Neural progenitor cell (in vitro differentiated cells): Measurements from ENCODE around the gene TTLL3. TPM values are rescaled to one million over a fixed set of nuclear protein-coding genes. Genes with fewer than 3 reads are reported as not detected.
"Not testable (repeated sequence)": the region's sequence is repeated elsewhere in the genome, so short reads cannot be mapped to it uniquely, and the experiment has no call there.

Experiments
- DNase-seq: peaks from one replicate; pipeline ENCODE4 v3.0.0-alpha.2; 2016; ENCODE audit warnings: low spot score
- H2AFZ ChIP-seq: fragments of 200-600 bp; sonication (generic); replicated peaks from 2 replicates; pipeline ENCODE4 v1.6.1; 2016; ENCODE audit warnings: antibody characterized with exemption
- H3F3A ChIP-seq: fragments of 200-600 bp; sonication (generic); 2 replicates; pipeline ENCODE4 v1.6.1; 2016; ENCODE audit warnings: antibody characterized with exemption, low read depth
- H3K27ac ChIP-seq: fragments of 200-600 bp; sonication (generic); 2 replicates; pipeline ENCODE4 v1.5.1; 2016; ENCODE audit warnings: mild to moderate bottlenecking
- H3K27me3 ChIP-seq: fragments of 200-600 bp; sonication (generic); 2 replicates; pipeline ENCODE4 v1.6.1; 2016; ENCODE audit warnings: mild to moderate bottlenecking, moderate library complexity
- H3K36me3 ChIP-seq: fragments of 200-600 bp; sonication (generic); 2 replicates; pipeline ENCODE4 v1.5.1; 2016
- H3K4me1 ChIP-seq: fragments of 200-600 bp; sonication (generic); 2 replicates; pipeline ENCODE4 v1.6.1; 2016; ENCODE audit warnings: mixed run types
- H3K4me2 ChIP-seq: fragments of 200-600 bp; sonication (generic); 2 replicates; pipeline ENCODE4 v1.6.1; 2016
- H3K4me3 ChIP-seq: fragments of 200-600 bp; sonication (generic); 2 replicates; pipeline ENCODE4 v1.5.1; 2016
- H3K79me2 ChIP-seq: fragments of 200-600 bp; sonication (generic); 2 replicates; pipeline ENCODE4 v1.6.1; 2016; ENCODE audit warnings: low read depth
- H3K9ac ChIP-seq: fragments of 200-600 bp; sonication (generic); 2 replicates; pipeline ENCODE4 v1.6.1; 2016
- H3K9me3 ChIP-seq: fragments of 200-600 bp; sonication (generic); 2 replicates; pipeline ENCODE4 v1.5.1; 2016; ENCODE audit warnings: low read depth
- H4K20me1 ChIP-seq: fragments of 200-600 bp; sonication (generic); 2 replicates; pipeline ENCODE4 v1.6.1; 2016; ENCODE audit warnings: low read depth
- H3K27ac Mint-ChIP-seq: 3 replicates; pipeline ENCODE4 v1.8.0; 2021; ENCODE audit warnings: mixed read lengths
- H3K27me3 Mint-ChIP-seq: 2 replicates; pipeline ENCODE4 v1.8.0; 2022; ENCODE audit warnings: low read depth, mild to moderate bottlenecking, inconsistent platforms, moderate library complexity, mixed read lengths; ENCODE audit not compliant: insufficient read depth
- H3K36me3 Mint-ChIP-seq: 3 replicates; pipeline ENCODE4 v1.8.0; 2021; ENCODE audit warnings: mixed read lengths
- H3K4me1 Mint-ChIP-seq: 3 replicates; pipeline ENCODE4 v1.8.0; 2021; ENCODE audit warnings: mixed read lengths
- H3K4me3 Mint-ChIP-seq: 3 replicates; pipeline ENCODE4 v1.8.0; 2021; ENCODE audit warnings: mild to moderate bottlenecking, moderate library complexity, mixed read lengths
- H3K9me3 Mint-ChIP-seq: 3 replicates; pipeline ENCODE4 v1.8.0; 2020; ENCODE audit warnings: mixed read lengths
- CTCF ChIP-seq: fragments of 200-600 bp; sonication (generic); IDR thresholded peaks from 2 replicates; pipeline ENCODE4 v1.5.1; 2017; ENCODE audit warnings: antibody characterized with exemption, mild to moderate bottlenecking
- EZH2 ChIP-seq: fragments of 200-600 bp; sonication (generic); IDR thresholded peaks from 2 replicates; pipeline ENCODE4 v1.6.1; 2017; ENCODE audit warnings: antibody characterized with exemption, mild to moderate bottlenecking, moderate library complexity
- EZH2phosphoT487 ChIP-seq: fragments of 200-600 bp; sonication (generic); IDR thresholded peaks from 2 replicates; pipeline ENCODE4 v1.6.1; 2017; ENCODE audit warnings: antibody characterized with exemption
- total RNA-seq: library from RNA; depleted of rRNA; stranded (reverse); fragments of >200 nt; gene quantifications from 2 replicates; pipeline ENCODE4 v1.2.3, GENCODE V29; 2015; ENCODE audit warnings: low replicate concordance

The TTLL3 gene
- total RNA-seq, 1 donor from 2014 or later: 15.0 TPM

- Histone ChIP-seq H3K4me2 (no peak overlapping the region), H3K4me1 (peaks cover 4% of the 10 kb centered on the region), H4K20me1 (no peaks in the 10 kb centered on the region), H3K36me3 (no peaks in the 10 kb centered on the region), H3F3A (peaks cover 3% of the 10 kb centered on the region), H2AFZ (no peak overlapping the region), H3K27me3 (peaks cover 15% of the 10 kb centered on the region), H3K9me3 (no peaks in the 10 kb centered on the region), H3K27ac (no peak overlapping the region), H3K9ac (no peak overlapping the region), H3K79me2 (no peaks in the 10 kb centered on the region), H3K4me3 (no peak overlapping the region)
- no peak for DNase-seq
- TF ChIP-seq EZH2phosphoT487 (no peak), CTCF (no peak), EZH2 (no peak)
- H3K36me3 Mint-ChIP-seq: no peaks in the 10 kb centered on the region
- peaks cover 10% of the 10 kb centered on the region for H3K27me3 Mint-ChIP-seq
- peak overlapping the region; percentile 76 for H3K27ac Mint-ChIP-seq
- no peak overlapping the region for H3K4me3 Mint-ChIP-seq
- no peaks in the 10 kb centered on the region for H3K9me3 Mint-ChIP-seq
- H3K4me1 Mint-ChIP-seq: peaks cover 7% of the 10 kb centered on the region
Observed at GRCh38 chr3:9867106-9867505, 57.0 kb downstream of the TTLL3 start.

- Histone ChIP-seq H3K36me3 (no peaks in the 10 kb centered on the region), H2AFZ (no peak overlapping the region), H3K4me1 (no peaks in the 10 kb centered on the region), H3K27me3 (no peaks in the 10 kb centered on the region), H3F3A (no peaks in the 10 kb centered on the region), H3K4me3 (no peak overlapping the region), H3K9me3 (no peaks in the 10 kb centered on the region), H4K20me1 (no peaks in the 10 kb centered on the region), H3K79me2 (no peaks in the 10 kb centered on the region), H3K4me2 (no peak overlapping the region), H3K9ac (no peak overlapping the region), H3K27ac (no peak overlapping the region)
- Mint-ChIP-seq H3K9me3 (no peaks in the 10 kb centered on the region), H3K4me3 (no peak overlapping the region), H3K36me3 (no peaks in the 10 kb centered on the region), H3K4me1 (no peaks in the 10 kb centered on the region), H3K27ac (no peak overlapping the region), H3K27me3 (peaks cover 5% of the 10 kb centered on the region)
- no peak for TF ChIP-seq EZH2phosphoT487
- TF ChIP-seq CTCF: no peak
- no peak for TF ChIP-seq EZH2
- DNase-seq: no peak
Observed at GRCh38 chr3:9869955-9870354, 59.9 kb downstream of the TTLL3 start.

GRCh38 chr3:9870978-9871377, 60.9 kb downstream of the TTLL3 start:
- Histone ChIP-seq H3K4me2 (no peak overlapping the region), H3K27ac (no peak overlapping the region), H3K79me2 (no peaks in the 10 kb centered on the region), H2AFZ (no peak overlapping the region), H3K9ac (no peak overlapping the region), H3K27me3 (no peaks in the 10 kb centered on the region), H3K4me3 (no peak overlapping the region), H4K20me1 (no peaks in the 10 kb centered on the region), H3K9me3 (no peaks in the 10 kb centered on the region), H3K4me1 (no peaks in the 10 kb centered on the region), H3K36me3 (no peaks in the 10 kb centered on the region), H3F3A (no peaks in the 10 kb centered on the region)
- Mint-ChIP-seq H3K4me1 (no peaks in the 10 kb centered on the region), H3K27me3 (peaks cover 4% of the 10 kb centered on the region), H3K27ac (no peak overlapping the region), H3K4me3 (no peak overlapping the region), H3K9me3 (no peaks in the 10 kb centered on the region), H3K36me3 (no peaks in the 10 kb centered on the region)
- TF ChIP-seq EZH2: no peak
- TF ChIP-seq EZH2phosphoT487: no peak
- no peak for TF ChIP-seq CTCF
- no peak for DNase-seq

GRCh38 chr3:9872067-9872466, 62.0 kb downstream of the TTLL3 start:
- not testable (repeated sequence) for H3K4me1 Mint-ChIP-seq, H3K9me3 ChIP-seq, H3K4me1 ChIP-seq, H3K36me3 Mint-ChIP-seq, H3K27ac ChIP-seq, H3K27me3 ChIP-seq, H2AFZ ChIP-seq, H3K27ac Mint-ChIP-seq, H4K20me1 ChIP-seq, H3K9ac ChIP-seq, H3K36me3 ChIP-seq, H3K27me3 Mint-ChIP-seq, H3K9me3 Mint-ChIP-seq, H3K4me2 ChIP-seq, H3K4me3 Mint-ChIP-seq, H3F3A ChIP-seq, H3K79me2 ChIP-seq, H3K4me3 ChIP-seq, DNase-seq
